IPS-NIHi7 (cell line): ENCODE results near the gene TOR2A.
A peak's percentile ranks its signal among the peaks of the same experiment; 100 is the strongest.

Experiments used
- DNase-seq: peaks from one replicate; pipeline ENCODE4 v3.0.0; 2012; ENCODE audit warnings: mixed read lengths; ENCODE audit errors: extremely low spot score

The TOR2A gene

DNA sequence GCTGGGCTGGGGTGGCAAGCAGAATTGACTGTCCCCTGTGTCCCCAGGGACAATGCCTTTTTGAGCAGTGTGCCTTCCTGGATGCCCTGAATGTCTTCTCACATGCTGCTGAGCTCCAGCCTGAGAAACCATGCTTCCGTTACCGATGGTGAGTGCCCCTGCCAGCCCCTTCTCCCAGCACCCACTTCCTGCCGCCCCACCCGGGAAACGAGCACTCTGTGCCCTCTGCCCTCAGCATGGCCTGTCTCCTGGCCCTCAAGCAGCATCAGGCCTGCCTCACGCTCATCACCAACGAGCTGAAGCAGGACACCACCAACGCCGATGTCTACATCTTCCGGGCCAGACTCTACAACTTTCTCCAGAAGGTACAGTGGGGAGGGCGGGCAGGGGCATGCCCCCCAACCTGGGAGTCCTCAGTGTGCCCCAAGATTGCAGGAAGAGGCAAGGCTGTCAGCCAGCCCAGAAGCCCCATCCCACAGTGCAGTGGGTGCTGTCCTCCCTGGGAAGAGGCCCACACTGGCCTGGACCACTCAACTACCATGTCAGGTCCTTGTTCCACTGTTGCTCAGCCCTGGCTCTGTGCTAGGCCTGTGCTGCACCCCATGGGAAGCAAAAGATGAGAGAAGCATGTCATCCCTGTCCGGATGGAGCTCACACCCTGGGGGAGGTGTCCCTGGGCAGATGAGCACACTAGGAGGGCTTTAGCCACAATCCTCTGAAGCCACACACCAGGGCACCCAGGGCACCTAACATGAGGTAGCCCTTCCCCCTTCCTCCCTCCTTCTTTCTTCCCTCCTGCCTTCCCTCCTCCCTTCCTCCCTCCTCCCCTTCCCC, 14.8 kb downstream of the TOR2A start:
- DNase-seq = no peak

- no peak for DNase-seq
These were observed 17.3 kb downstream of the TOR2A start for GRCh38 chr9:127717766-127718165.

DNA sequence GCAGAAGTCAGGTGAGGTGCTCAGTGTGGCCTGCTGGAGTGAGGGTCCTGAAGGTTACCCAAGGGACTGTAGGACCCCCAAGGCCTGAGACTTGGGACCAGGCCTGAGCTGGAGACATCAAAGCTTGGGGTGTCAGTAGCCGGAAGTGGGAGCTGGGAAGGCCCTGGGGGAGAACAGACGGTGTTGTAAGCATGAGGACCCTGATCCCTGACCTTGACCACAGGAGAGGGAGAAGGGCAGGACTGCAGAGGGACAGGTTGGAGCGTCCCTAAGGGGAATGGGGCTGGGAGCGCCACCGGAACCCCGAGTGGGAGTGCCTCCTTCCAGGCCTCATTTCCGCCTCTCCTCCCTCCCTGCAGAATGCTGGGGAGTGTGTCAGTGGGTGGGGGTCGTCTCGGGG, 18.7 kb downstream of the TOR2A start:
- no peak for DNase-seq

DNA sequence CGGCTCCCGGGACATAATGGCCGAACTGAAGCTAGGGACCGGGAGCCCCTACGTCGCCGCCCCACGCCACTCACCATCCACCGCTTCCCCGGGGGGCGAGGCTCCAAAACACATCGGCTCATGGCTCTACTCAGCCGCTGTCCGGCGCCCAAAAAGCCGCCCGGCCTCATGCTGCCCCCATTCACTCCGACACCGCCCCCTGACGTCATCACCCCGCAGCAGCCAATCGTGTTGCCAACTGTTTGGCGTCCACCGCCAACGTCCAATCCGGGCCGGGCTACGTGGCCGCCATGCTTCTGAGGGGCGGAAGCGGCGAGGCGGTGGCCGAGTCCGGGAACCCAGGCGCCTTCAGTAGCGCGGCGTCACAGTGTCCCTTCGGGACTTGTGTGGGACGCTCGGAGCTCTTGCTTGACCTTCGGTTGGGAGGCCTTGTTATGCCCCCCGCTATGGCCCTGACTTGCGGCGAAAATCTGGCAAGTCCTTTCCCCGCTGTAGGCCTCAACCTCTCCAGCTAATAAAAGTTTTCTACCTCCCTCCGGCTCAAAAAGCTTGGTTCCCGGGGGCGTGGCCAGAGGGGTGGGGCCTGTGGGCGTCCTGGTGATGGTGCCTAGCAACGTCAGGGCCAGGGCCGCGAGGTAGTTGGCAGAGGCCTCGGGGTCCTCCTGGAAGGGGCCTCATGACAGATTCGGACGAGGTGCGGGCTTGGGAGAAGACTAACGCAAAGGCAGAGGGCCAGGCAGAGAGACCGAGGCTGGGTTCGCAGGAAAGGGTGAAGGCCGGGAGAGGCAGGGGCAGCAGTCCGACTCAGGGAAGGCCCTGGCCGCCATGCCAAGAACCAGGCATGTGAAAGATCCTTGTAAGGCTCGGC, 19.4 kb downstream of the TOR2A start, which contains the start of the genes PTRH1 and TTC16:
TSS of gene PTRH1 (minus strand) at position 194 of the 868 bp plus-strand sequence. CDS start at position 170, 24 bp downstream.
TSS of gene TTC16 (plus strand) at position 610 of the 868 bp plus-strand sequence. CDS start at position 677, 67 bp downstream.
- peak; percentile 99 for DNase-seq

- no peak for DNase-seq
These were observed 20.1 kb downstream of the TOR2A start for GRCh38 chr9:127714951-127715469.

GRCh38 chr9:127714020-127714750, 20.9 kb downstream of the TOR2A start:
- DNase-seq = no peak

- DNase-seq = no peak
These were observed 22.2 kb downstream of the TOR2A start for GRCh38 chr9:127712867-127713266.

- DNase-seq = no peak
These were observed 22.7 kb downstream of the TOR2A start for GRCh38 chr9:127712371-127712770.

DNA sequence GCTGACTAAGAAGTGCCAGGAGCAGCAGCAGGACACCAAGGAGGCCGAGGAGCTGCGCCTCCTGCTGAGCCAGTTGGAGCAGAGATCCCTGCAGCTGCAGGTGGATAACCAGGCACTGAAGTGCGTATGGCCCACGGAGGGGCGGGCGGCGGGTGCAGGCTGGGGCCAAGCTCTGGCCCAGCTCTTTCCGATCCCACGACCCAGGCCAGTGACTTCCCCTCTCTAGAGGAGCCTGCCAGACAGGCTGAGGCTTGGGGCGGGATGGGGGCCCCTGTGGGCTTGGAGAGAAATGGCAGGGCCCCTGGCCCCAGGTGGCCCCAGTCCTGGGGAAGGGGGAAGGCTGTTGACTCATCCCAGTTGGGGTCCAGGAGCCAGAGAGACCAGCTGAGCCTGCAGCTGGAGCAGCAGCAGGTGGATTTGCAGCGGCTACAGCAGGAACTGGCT, 23.2 kb downstream of the TOR2A start:
- peak; percentile 52 for DNase-seq

GRCh38 chr9:127711226-127711701, 23.8 kb downstream of the TOR2A start:
- DNase-seq = no peak

- DNase-seq = no peak
These were observed 24.8 kb downstream of the TOR2A start for GRCh38 chr9:127710204-127710783.

- DNase-seq = no peak
These were observed 26.0 kb downstream of the TOR2A start for GRCh38 chr9:127708952-127709587.

GRCh38 chr9:127707766-127708165, 27.3 kb downstream of the TOR2A start:
- DNase-seq = no peak

GRCh38 chr9:127706836-127707241, 28.3 kb downstream of the TOR2A start, which contains the start of gene CFAP157:
TSS of gene CFAP157 (plus strand) at chr9:127706988. CDS start at chr9:127707032, 44 bp downstream.
- peak; percentile 72 for DNase-seq

DNA sequence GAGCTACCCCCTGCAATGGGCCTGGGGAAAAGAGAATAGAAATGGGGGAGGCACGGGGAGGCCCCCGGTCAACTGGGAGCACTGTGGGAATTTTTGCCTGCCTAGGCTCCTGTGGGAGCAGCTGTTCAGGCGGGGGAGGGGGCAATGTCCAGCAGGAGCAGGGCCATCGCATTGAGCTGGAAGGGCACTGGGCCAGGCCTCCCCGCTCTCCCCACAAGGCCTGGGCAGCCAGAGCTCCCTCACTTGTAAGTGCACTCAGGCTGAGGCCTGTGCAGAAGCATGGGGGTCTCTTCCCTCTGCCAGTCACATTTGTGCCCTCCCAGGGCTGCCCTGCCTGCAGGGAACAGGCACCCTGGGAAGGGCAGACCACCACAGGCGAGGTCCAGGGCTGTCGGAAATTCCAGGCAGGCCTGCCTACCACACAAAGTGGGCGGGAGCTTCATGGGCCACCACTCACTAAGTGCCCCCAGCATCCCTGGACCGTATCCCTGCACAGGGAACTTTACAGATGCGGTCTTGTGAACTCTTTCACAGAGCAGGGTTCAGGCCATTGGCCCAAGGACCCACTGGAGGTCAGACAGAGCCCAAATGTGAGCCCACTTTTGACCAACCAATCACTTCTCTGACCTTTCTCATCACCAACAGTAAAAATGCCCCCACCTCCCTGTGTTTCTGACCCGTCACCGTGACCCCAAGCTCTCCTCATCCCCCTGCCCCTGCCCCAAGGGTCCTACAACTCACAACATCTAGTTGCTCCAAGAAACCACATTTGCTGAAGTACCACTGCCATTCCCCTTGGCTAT, 29.3 kb downstream of the TOR2A start:
- DNase-seq = no peak

- no peak for DNase-seq
These were observed 31.7 kb downstream of the TOR2A start for GRCh38 chr9:127703289-127703946.

- no peak for DNase-seq
These were observed 34.4 kb downstream of the TOR2A start for GRCh38 chr9:127700594-127701255.

- DNase-seq = no peak
These were observed 35.0 kb downstream of the TOR2A start for GRCh38 chr9:127700140-127700539.
